Activated CD8-positive, alpha-beta memory T cell treated with anti-CD3 and anti-CD28 coated beads, Interleukin-2, amount 10 ng/mL, durations not matched to agents 7 days and 5 days (primary cell): ENCODE data around the gene TMIGD2. TPM values are rescaled to one million over a fixed set of nuclear protein-coding genes. Genes with fewer than 3 reads are reported as not detected.
"Not testable (repeated sequence)": the region's sequence is repeated elsewhere in the genome, so short reads cannot be mapped to it uniquely, and the experiment has no call there.

Experiments used
- ATAC-seq: fragments of 150-1000 bp; cut with Tn5 transposase; one replicate; pipeline ENCODE4 v1.10.0; 2021; ENCODE audit warnings: moderate library complexity
- CTCF ChIA-PET: fragments of 350-600 bp; sonication (Branson Sonifier 250); formaldehyde crosslinking; loops from one replicate; lab custom pipeline; 2021; ENCODE audit warnings: antibody characterized with exemption; lab: Charles Lee
- DNase-seq: peaks from one replicate; pipeline ENCODE4 v3.0.0-alpha.2; 2020
- H3K27ac Mint-ChIP-seq: one replicate; pipeline ENCODE4 v1.8.0; 2021; ENCODE audit warnings: mild to moderate bottlenecking, mixed read lengths
- H3K27me3 Mint-ChIP-seq: one replicate; pipeline ENCODE4 v1.8.0; 2021; ENCODE audit warnings: mixed read lengths
- H3K36me3 Mint-ChIP-seq: one replicate; pipeline ENCODE4 v1.8.0; 2021; ENCODE audit warnings: mild to moderate bottlenecking, mixed read lengths
- H3K4me1 Mint-ChIP-seq: one replicate; pipeline ENCODE4 v1.8.0; 2021; ENCODE audit warnings: mixed read lengths
- H3K4me3 Mint-ChIP-seq: one replicate; pipeline ENCODE4 v1.8.0; 2021; ENCODE audit warnings: mild to moderate bottlenecking, moderate library complexity, mixed read lengths
- H3K9me3 Mint-ChIP-seq: one replicate; pipeline ENCODE4 v1.8.0; 2022; ENCODE audit warnings: low read depth, mixed read lengths
- total RNA-seq, 2 experiments: library from RNA; stranded (reverse); gene quantifications; one replicate each; pipeline ENCODE4 v1.2.3, GENCODE V29; 2021

The TMIGD2 gene
- total RNA-seq, 2 experiments from 2014 or later: 29.8 to 40.7 TPM

DNA sequence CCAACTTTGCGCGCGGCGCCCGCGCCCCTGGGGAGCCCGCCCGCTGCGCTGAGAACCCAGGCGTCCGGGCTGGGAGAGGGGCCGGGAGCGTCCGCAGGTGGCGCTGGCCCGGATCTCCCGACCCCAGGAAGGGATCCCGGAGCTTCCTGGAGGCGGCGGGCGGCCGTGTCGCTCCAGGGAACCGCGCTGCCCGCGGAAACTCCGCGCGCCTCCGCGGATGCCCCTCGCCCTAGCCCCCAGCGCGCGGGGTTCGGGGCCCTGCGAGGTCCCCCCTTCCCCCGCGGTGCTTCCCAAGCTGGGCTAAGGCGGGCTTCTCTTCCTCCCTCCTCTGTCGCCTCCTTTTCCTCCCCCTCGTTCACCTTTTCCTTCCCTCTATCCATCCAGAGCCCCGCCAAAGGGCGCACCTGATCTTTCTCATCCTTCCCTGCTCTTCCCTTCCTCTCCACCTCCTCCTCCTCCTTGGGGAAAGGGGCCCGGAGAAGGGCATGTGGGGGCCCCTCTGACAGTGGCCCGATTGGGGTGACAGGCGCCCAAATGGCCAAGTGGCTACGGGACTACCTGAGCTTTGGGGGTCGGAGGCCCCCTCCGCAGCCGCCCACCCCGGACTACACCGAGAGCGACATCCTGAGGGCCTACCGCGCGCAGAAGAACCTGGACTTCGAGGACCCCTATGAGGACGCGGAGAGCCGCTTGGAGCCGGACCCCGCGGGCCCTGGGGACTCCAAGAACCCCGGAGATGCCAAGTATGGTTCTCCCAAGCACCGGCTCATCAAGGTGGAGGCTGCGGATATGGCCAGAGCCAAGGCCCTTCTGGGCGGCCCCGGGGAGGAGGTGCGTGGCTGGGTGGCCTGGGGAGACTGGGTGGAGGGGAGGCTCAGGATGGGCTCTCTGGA lies 22.4 kb downstream of the TMIGD2 start:
- peaks cover 4% of the 10 kb centered on the region for H3K4me1 Mint-ChIP-seq
- CTCF ChIA-PET: interaction anchor here (1.8 kb wide), 1 partner anchor 12 kb away, joined by 10 read pairs; no protein-coding TSS in a partner anchor
- no peak for ATAC-seq
- peaks cover 35% of the 10 kb centered on the region for H3K27me3 Mint-ChIP-seq
- H3K27ac Mint-ChIP-seq: no peak overlapping the region
- H3K9me3 Mint-ChIP-seq: no peaks in the 10 kb centered on the region
- no peak overlapping the region for H3K4me3 Mint-ChIP-seq
- H3K36me3 Mint-ChIP-seq: no peaks in the 10 kb centered on the region
- no peak for DNase-seq

DNA sequence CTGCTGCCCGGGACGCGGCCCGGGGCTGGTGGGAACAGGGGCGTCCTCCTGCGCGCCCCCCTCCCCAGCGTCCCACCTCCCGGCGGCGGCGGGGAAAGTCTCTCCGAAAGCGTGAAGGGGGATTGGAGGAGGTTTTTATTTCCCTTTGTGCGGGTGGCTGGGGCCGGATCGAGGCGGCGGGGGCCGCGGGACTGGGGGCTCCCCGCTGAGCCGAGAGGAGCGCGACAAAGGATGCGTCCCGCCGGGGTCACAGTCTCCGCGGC lies 23.0 kb downstream of the TMIGD2 start:
- DNase-seq (no peak), ATAC-seq (no peak)
- Mint-ChIP-seq H3K4me1 (peaks cover 4% of the 10 kb centered on the region), H3K9me3 (no peaks in the 10 kb centered on the region), H3K27me3 (peaks cover 35% of the 10 kb centered on the region), H3K27ac (no peak overlapping the region), H3K36me3 (no peaks in the 10 kb centered on the region), H3K4me3 (no peak overlapping the region)
- CTCF ChIA-PET: interaction anchor here (1.8 kb wide), 1 partner anchor 12 kb away, joined by 10 read pairs; no protein-coding TSS in a partner anchor

DNA sequence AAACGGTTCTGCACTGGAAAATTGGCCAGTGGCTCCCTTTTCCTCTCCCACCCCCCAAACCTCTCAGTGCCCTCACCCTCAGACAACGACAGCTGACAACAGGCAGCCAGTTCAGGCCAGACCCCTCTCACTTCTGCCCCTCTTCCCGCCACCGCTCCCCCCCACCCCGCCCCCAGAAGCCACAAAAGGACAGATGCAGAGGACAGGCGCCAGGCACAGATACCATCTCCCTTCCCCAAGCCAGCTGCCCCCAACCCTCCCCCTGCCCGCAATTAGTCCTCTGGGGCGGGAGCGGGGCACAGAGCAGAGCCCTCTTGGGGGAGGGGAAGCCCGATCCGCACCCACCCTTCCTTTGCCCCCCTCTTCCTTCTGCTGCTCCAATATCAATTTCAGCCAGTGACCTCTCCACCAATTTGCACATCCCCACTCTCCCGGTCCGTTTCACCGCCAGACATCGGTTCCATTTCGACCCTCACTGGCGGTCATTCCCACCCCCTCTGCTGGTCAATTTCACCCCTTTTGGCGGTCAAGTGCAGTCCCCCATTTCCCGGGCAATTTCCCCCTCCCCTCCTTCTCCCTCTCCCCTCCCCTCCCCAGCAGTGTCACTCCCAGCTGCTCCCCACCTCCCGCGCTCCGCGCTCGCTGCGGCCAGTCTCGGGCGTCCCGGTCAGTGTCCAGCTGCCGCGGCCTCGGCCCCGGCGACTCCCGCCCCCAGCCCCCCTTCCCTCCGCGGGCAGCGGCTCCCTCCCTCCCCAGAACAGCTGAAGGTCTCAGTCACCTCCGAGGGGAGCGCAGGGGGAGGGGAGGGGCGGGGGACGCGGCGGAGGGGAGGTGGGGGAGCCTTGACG lies 23.5 kb downstream of the TMIGD2 start, which contains the start of gene SHD:
Gene SHD (plus strand): TSS at position 848 of the 848 bp plus-strand sequence. CDS start 798 bp downstream, outside the sequence.
- peaks cover 35% of the 10 kb centered on the region for H3K27me3 Mint-ChIP-seq
- no peaks in the 10 kb centered on the region for H3K9me3 Mint-ChIP-seq
- no peak within 1 kb of the TSS for H3K4me3 Mint-ChIP-seq
- CTCF ChIA-PET: interaction anchor here (1.1 to 1.8 kb wide), 3 partner anchors 11 to 12 kb away, joined by 4 to 10 read pairs (median 4); no protein-coding TSS in a partner anchor
- no peak for DNase-seq
- no peaks in the 10 kb centered on the region for H3K36me3 Mint-ChIP-seq
- no peak for ATAC-seq
- H3K4me1 Mint-ChIP-seq: peaks cover 4% of the 10 kb centered on the region
- H3K27ac Mint-ChIP-seq: no peak within 1 kb of the TSS

DNA sequence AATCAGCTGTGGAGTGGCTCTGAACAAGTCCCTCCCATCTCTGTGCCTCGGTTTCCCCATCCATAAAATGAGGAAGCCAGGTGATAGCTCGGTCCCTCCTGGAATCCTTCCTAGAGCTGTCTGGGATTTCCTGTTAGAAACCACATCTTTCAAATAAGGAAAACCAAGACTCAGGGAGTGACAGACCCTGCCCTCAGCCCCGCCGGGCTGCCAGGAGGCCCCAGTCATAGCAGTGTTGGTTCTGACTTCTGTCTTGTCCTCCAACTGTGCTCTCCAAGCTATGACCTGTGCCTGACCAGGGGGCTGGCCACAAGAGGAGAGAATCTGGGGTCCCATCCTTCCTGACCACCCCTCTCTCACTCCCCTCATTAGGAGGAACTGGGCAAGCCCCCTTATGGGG lies 24.2 kb downstream of the TMIGD2 start:
- H3K36me3 Mint-ChIP-seq: no peaks in the 10 kb centered on the region
- DNase-seq (no peak), ATAC-seq (no peak)
- H3K9me3 Mint-ChIP-seq: no peaks in the 10 kb centered on the region
- CTCF ChIA-PET: interaction anchor here (1.1 to 1.6 kb wide), 2 partner anchors 10 to 11 kb away, joined by 4 read pairs; no protein-coding TSS in a partner anchor
- H3K27me3 Mint-ChIP-seq: peaks cover 33% of the 10 kb centered on the region
- no peak overlapping the region for H3K4me3 Mint-ChIP-seq
- H3K27ac Mint-ChIP-seq: no peak overlapping the region
- peaks cover 4% of the 10 kb centered on the region for H3K4me1 Mint-ChIP-seq

DNA sequence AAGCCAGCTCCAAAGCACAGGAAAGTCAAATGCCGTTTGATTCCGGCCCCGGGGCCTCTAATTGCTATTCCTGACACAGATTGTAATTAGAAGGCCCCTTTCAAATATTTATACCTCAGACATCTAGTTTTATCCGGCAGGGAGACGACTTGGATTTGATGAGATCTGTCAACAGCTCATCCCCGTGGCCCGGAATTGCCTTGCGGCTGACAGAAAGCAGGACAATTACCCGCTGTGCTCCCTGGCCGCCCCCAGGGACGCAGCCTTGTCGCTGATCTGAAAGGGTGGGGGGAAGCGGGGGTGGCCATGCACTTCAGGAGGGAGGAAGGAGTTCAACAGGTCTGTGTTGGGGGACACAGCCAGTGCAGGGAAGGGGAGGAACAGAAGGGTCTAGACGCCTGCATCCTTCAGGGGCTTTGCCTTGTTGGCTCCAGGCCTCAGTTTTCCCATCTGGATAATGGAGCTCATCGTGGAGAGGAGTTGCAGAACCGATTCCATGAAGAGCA lies 24.9 kb downstream of the TMIGD2 start:
- no peak for ATAC-seq
- H3K4me1 Mint-ChIP-seq: peaks cover 4% of the 10 kb centered on the region
- no peaks in the 10 kb centered on the region for H3K9me3 Mint-ChIP-seq
- no peak overlapping the region for H3K27ac Mint-ChIP-seq
- H3K36me3 Mint-ChIP-seq: peaks cover under 1% of the 10 kb centered on the region
- CTCF ChIA-PET: interaction anchor here (1.6 to 2.6 kb wide), 2 partner anchors 9 to 75 kb away, joined by 4 to 10 read pairs; no protein-coding TSS in a partner anchor
- no peak overlapping the region for H3K4me3 Mint-ChIP-seq
- peaks cover 30% of the 10 kb centered on the region for H3K27me3 Mint-ChIP-seq
- no peak for DNase-seq

DNA sequence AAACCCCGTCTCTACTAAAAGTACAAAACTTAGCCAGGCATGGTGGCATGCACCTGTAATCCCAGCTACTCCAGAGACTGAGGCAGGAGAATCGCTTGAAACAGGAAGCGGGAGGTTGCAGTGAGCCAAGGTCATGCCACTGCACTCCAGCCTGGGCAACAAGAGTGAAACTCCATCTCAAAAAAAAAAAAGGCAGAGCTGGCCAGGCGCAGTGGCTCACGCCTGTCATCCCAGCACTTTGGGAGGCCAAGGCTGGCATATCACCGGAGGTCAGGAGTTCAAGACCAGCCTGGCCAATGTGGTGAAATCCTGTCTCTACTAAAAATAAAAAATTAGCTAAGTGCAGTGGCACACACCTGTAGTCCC lies 27.9 kb downstream of the TMIGD2 start:
- H3K4me3 Mint-ChIP-seq, ATAC-seq, H3K27ac Mint-ChIP-seq, H3K4me1 Mint-ChIP-seq, DNase-seq, H3K9me3 Mint-ChIP-seq: not testable (repeated sequence)
- peaks cover 14% of the 10 kb centered on the region for H3K27me3 Mint-ChIP-seq
- H3K36me3 Mint-ChIP-seq: peaks cover 16% of the 10 kb centered on the region
- CTCF ChIA-PET: interaction anchor here (1.0 kb wide), 1 partner anchor 19 kb away, joined by 3 read pairs; no protein-coding TSS in a partner anchor

DNA sequence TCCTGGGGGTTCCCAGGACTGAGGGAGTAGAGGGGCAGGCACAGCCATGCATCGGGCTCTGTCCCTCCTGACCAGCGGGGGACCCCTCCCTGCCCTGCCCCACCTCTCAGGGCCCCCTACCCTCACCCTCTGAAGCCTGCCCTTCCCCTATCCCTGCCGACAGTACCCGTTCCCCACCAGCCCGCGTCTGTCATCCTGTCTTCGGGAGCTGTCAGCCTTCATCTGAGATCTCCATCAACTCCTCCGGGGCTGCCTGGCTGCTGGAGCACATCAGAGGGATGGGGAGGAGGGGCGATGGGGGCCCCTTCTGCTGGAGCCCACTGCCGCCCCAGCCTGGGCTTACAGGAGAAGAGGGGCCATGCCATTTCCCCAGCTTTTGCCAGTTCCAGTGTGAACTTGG lies 29.3 kb downstream of the TMIGD2 start:
- CTCF ChIA-PET: interaction anchor here (0.8 kb wide), 1 partner anchor 80 kb away, joined by 3 read pairs; no protein-coding TSS in a partner anchor
- no peak overlapping the region for H3K27ac Mint-ChIP-seq

DNA sequence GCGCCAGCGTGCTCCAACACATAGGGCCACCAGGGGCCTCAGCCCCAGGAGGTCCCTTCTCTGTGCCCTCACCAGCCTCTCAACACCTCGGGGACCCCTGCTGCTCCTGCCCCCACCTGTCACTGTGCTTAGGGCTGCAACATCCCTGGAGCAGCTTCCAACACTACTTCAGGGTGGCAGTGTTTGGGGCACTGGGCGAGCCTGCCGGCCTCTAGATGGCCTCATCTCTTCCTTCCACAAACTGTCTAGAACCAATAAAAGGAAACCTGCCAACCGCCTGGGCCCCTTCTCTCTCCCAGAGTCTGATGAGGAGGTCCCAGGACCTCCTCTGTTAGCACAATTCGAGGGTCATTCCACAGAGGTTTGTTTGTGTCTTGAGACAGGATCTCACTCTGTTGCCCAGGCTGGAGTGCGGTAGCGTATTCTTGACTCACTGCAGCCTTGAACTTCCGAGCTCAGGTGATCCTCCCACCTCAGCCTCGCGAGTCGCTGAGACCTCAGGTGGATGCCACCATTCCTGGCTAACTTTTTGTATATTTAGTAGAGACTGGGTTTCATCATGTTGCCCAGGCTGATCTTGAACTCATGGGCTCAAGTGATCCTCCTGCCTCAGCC lies 33.3 kb downstream of the TMIGD2 start:
- DNase-seq (no peak), ATAC-seq (no peak)
- H3K27me3 Mint-ChIP-seq: no peaks in the 10 kb centered on the region
- no peak overlapping the region for H3K4me3 Mint-ChIP-seq
- H3K9me3 Mint-ChIP-seq: no peaks in the 10 kb centered on the region
- CTCF ChIA-PET: interaction anchor here (1.1 to 7.9 kb wide), 9 partner anchors 9 to 256 kb away, joined by 4 to 125 read pairs (median 19); partner anchors contain the start of genes MPND and STAP2
- H3K4me1 Mint-ChIP-seq: peaks cover 29% of the 10 kb centered on the region
- H3K27ac Mint-ChIP-seq: no peak overlapping the region
- peaks cover 34% of the 10 kb centered on the region for H3K36me3 Mint-ChIP-seq

More for the DNA sequence above, 29.3 kb downstream of the TMIGD2 start:
- Mint-ChIP-seq H3K36me3 (peaks cover 19% of the 10 kb centered on the region), H3K4me1 (no peaks in the 10 kb centered on the region), H3K27me3 (peaks cover 5% of the 10 kb centered on the region), H3K4me3 (no peak overlapping the region), H3K9me3 (no peaks in the 10 kb centered on the region)
- ATAC-seq (no peak), DNase-seq (no peak)

DNA sequence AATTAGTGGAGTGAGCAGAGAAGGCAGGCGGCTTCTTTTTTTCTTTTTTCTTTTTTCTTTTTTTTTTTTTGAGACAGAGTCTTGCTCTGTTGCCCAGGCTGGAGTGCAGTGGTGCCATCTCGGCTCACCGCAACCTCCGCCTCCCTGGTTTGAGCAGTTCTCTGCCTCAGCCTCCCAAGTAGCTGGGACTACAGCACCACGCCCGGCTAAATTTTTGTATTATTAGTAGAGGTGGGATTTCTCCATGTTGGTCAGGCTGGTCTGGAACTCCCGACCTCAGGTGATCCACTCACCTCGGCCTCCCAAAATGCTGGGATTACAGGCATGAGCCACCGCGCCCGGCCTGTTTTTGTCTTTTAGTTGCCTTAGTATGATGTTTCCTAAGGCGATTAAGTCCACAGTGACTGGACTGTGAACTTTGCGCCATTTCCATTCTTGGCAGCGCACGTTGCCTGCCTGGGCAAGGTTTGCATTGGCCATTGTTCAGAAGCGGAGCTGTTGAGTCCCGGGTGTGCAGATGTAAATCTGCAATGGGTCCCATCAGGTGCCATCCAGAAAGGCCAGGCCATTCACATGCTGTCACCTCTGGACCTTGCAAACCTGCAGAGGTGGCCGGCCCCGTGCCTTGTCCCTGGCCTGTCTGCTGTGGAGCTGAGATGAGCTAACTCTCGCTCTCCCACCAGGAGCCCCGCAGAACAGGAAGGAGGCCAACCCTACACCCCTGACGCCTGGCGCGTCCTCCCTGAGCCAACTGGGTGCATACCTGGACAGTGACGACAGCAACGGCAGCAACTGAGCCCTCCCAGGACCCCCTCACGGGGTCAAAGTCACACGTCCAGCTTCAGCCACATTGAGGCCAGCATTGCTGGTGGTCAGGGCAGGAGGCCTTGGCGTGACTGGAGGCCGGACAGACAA lies 34.0 kb downstream of the TMIGD2 start:
- CTCF ChIA-PET: interaction anchor here (0.7 to 7.9 kb wide), 35 partner anchors 10 to 741 kb away, joined by 3 to 125 read pairs (median 7); partner anchors contain the start of genes CHAF1A, FSD1, MPND and SH3GL1
- Mint-ChIP-seq H3K27ac (no peak overlapping the region), H3K9me3 (no peaks in the 10 kb centered on the region), H3K27me3 (no peaks in the 10 kb centered on the region), H3K36me3 (peaks cover 37% of the 10 kb centered on the region), H3K4me1 (peaks cover 35% of the 10 kb centered on the region), H3K4me3 (no peak overlapping the region)
- DNase-seq: no peak
- ATAC-seq: no peak

DNA sequence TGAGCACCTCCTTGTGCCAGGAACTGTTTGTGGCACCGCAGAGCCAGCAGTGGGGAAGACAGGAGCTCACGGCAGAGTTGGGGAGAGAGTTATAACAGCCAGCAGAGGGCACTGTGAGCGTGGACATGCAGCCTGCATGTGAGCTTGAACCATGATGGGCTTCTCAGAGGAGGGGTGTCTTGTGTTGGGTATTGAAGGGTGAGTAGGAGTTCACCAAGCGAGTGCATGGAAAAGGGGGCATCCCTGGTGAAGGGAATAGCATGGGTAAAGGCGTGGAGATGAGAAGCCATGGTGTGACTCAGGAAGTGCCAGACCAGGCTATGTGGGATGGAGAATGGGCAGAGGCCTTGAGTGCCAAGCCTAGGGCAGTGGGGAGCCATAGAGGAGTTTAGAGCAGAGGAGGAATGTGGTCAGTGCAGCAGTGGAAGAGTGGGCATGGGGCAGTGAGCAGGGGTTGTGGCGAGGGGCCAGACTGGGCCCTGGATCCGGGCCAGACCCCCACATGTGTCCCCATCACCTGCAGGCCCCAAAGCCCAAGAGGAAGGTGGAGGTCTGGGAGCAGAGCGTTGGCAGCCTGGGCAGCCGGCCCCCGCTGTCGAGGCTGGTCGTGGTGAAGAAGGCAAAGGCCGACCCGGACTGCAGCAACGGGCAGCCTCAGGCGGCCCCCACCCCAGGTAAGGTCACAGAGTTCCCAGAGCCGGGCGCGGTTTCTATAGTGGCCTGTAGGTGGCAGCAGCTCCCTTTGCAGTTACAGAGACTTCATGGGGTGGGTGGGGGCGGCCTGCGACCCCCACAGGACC lies 34.9 kb downstream of the TMIGD2 start:
- CTCF ChIA-PET: interaction anchor here (0.6 to 7.9 kb wide), 57 partner anchors 8 to 1317 kb away, joined by 3 to 125 read pairs (median 4); partner anchors contain the start of genes CHAF1A, FSD1, MPND and SH3GL1
- Mint-ChIP-seq H3K9me3 (no peaks in the 10 kb centered on the region), H3K27me3 (no peaks in the 10 kb centered on the region), H3K4me3 (no peak overlapping the region), H3K4me1 (peaks cover 36% of the 10 kb centered on the region), H3K27ac (peak overlapping the region; percentile 35), H3K36me3 (peaks cover 38% of the 10 kb centered on the region)
- DNase-seq: peak; percentile 75
- peak; percentile 69 for ATAC-seq
